Measurements from ENCODE around the gene ADGRA3.

GRCh38 chr4:22554670-22555069 lies 38.8 kb upstream of the ADGRA3 start:
- TF ChIP-seq CTCF (IDR thresholded peaks at IDR 0.05) (no peak), POLR2A (IDR thresholded peaks at IDR 0.05) (no peak)
